DMS79 (cell line): ENCODE results near the gene ECHDC3.
"Not testable (repeated sequence)": the region's sequence is repeated elsewhere in the genome, so short reads cannot be mapped to it uniquely, and the experiment has no call there.

Experiments used
- DNase-seq: peaks from one replicate; lab custom pipeline; 2025; lab: John Stamatoyannopoulos, UW

Gene ECHDC3, protein sequence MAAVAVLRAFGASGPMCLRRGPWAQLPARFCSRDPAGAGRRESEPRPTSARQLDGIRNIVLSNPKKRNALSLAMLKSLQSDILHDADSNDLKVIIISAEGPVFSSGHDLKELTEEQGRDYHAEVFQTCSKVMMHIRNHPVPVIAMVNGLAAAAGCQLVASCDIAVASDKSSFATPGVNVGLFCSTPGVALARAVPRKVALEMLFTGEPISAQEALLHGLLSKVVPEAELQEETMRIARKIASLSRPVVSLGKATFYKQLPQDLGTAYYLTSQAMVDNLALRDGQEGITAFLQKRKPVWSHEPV

DNA sequence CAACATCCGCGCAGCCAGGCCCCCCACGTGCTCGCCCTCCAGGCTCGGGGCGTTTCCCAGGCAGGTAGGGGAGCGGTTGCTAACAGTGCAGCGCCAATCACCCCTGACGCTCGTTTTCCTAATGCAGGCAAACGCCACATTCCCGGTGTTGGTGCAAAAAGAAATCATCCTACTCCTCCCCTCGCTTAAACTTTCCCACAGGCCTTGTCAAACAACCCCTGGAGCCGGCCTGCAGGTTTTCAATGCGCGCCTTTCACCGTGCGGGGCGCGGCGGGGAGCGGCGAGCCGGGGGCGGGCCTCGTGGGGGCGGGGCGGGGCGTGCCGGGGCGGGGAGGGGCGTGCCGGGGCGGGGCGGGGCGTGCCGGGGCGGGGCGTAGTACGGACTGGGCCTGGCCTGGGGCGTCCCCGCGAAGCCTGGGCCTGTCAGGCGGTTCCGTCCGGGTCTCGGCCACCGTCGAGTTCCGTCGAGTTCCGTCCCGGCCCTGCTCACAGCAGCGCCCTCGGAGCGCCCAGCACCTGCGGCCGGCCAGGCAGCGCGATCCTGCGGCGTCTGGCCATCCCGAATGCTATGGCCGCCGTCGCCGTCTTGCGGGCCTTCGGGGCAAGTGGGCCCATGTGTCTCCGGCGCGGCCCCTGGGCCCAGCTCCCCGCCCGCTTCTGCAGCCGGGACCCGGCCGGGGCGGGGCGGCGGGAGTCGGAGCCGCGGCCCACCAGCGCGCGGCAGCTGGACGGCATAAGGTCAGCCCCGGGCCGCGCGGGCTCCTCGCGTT is at the start of gene ECHDC3:
Gene ECHDC3 (plus strand): TSS at position 374 of the 770 bp plus-strand sequence. CDS start 195 bp downstream, at position 569.
- no peak for DNase-seq

DNA sequence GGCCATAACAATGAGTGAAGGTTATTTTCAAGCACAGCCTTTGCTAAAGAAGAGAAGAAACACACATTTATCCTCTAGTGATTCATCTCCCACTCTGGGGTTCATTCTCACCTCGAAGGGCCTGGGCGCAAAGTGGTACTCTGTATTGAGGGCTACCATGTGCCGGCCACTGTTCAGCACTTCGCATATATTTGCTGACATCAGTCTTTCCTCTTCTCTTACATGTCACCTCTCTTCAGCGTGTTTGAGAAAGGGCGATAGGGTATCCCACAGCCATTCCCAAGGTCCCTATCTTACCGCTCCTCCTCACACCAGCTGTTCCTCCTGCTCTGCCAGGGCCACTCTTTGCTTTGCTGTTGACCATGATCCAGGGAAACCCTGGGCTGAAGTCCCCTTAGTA is 48.8 kb upstream of the ECHDC3 start:
- no peak for DNase-seq

DNA sequence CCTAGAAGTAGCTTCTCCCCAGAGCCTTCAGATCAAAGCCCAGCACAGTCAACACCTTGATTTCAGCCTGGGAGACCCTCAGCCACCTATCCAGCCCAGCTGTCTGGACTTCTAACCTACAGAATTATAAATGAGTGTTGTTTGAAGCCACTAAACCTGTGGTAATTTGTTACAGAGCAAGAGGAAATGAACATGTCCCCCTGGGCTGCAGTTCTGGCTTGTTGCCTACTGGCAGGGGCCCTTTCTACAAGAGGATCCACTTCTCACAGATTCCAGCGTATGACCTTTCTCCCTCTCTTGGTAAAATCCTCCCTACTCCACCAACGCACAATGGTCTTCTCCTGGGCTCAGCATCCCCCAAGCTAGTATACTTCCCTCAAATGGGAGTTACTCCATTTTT is 46.4 kb upstream of the ECHDC3 start:
- DNase-seq: no peak

GRCh38 chr10:11697718-11698527 is 44.3 kb upstream of the ECHDC3 start:
- DNase-seq: no peak

GRCh38 chr10:11698691-11699549 is 43.3 kb upstream of the ECHDC3 start:
- DNase-seq: no peak

DNA sequence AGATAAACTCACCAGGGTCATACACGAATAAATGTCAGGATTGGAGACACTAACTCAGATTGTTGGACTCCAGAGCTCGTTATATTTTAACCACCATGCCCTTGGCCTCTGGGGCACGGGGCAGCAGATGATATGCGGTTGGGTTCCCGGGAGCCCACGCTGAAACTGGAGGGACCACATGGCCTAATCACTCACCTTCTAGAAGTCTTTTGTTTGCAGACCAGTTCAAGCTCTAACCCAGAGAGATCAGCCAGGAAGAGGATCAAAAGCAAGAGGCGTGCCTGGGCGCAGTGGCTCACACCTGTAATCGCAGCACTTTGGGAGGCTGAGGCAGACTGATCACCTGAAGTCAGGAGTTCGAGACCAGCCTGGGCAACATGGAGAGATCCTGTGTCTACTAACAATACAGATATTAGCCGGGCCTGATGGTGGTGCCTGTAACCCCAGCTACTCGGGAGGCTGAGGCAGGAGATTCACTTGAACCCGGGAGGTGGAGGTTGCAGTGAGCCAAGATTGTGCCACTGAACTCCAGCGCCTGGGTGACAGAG is 42.6 kb upstream of the ECHDC3 start:
- no peak for DNase-seq

DNA sequence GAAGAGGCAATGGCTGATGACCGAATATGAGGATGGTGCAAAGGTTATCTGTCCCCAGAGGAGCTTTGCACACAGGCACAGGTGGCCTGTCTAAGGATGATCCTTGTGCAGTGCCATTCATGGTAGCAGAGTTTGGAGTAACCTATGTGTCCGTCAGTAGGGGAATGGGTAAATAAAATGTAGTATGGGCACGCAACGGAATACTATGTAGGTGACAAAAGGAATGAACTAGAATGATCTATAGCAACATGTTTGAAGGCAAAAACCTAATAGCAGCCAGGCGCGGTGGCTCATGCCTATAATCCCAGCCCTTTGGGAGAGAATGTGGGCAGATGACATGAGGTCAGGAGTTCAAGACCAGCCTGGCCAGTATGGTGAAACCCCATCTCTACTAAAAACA is 41.6 kb upstream of the ECHDC3 start:
- DNase-seq: no peak

- no peak for DNase-seq
Measured at GRCh38 chr10:11701451-11702095, 40.6 kb upstream of the ECHDC3 start.

- DNase-seq: no peak
Measured at GRCh38 chr10:11702264-11702663, 39.9 kb upstream of the ECHDC3 start.

DNA sequence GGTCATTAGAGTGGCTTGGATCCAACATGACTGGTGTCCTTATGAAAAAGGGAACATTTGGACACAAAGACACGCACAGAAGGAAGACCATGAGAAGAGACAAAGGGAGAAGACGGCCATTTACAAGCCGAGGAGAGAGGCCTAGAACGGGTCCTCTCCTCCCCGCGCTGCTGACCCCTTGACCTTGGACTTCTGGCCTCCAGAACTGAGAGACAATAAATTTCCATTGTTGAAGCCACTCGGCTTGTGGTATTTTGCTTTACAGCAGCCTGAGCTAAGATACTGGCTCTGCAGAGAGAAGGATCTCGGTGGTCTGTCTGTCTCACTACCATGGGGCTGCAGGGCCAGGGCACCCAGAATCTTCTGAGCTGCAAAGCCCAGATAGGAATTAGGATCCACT is 38.1 kb upstream of the ECHDC3 start:
- DNase-seq: no peak

DNA sequence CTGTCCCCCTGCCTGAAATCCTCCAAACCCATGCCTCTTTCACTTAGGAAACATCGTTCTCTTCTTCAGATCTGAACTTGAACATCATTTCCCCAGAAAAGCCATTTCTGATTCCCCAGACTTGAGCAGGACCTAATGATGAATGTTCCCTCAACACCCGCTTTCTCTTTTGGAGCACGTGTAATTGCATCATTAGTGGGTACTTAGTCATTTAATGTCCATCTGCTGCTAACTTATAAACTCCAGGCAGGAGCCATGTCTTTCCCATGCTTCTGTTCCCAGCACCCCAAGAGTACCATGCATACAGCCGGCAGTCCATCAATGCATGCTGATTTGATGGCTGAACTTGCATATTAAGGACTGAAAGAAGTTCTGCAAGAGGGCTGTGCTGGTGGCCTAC is 36.5 kb upstream of the ECHDC3 start:
- DNase-seq: no peak

GRCh38 chr10:11706895-11707567 is 35.2 kb upstream of the ECHDC3 start:
- DNase-seq: no peak

GRCh38 chr10:11707624-11708350 is 34.4 kb upstream of the ECHDC3 start:
- DNase-seq: no peak

DNA sequence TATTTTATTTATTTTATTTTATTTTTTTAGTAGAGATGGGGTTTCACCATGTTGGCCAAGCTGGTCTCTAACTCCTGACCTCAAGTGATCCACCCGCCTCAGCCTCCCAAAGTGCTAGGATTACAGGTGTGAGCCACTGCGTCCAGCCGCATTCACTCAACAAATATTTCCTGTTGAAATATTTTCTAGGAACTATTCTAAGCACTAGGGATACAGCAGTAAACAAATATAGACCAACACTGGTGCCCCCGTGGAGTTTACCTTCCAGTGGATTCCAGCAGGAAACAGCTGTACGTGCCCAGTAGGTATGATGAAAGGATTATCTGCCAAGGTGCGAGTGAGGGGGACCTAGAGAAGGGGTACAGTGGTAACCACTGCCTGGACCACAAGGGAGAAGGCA is 33.4 kb upstream of the ECHDC3 start:
- DNase-seq: not testable (repeated sequence)

DNA sequence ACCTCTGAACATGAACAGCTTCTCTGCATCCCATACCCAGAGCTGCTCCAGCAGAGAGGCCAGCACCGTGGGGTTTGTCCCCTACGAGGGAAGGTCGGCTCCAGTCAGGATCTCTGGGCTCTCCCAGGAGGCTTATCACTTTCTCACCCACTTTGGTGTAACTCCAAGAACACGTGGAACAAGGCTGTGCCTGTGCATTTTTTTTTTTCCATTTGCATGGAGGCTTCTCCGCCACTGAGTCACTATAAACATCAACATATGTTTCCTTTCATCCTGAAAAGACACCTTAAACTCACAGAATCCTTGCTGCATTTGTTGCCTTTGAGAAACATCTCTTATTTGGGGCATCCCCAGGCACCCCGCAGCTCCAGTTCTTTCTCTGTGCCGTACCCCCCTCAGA is 29.4 kb upstream of the ECHDC3 start:
- no peak for DNase-seq

DNA sequence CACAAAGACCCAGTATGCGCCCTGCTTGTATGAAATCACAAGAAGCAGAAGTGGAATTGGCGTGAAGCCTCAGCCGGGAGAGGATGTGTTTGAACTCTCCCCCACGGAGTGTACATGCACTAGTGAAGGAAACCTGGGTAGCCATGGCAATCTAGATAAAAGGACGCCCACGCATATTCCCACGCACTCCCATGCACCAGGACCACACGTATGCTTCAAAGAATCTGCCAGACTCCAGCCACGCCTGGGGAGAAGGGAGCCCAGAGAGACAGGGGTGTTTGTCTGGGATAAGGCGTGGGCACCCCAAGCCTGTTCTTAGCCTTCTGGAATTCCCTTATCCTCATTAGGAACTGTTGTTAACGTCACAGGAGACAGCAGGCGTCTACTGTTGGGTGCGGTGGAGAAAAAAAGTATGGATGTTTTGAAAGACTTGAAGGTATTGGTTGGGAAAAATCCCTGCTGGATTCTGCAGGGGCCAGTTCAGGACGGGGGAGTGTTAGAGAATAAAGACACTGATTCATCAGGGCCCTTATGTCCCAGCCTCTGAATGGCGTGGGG is 28.9 kb upstream of the ECHDC3 start:
- DNase-seq: no peak

DNA sequence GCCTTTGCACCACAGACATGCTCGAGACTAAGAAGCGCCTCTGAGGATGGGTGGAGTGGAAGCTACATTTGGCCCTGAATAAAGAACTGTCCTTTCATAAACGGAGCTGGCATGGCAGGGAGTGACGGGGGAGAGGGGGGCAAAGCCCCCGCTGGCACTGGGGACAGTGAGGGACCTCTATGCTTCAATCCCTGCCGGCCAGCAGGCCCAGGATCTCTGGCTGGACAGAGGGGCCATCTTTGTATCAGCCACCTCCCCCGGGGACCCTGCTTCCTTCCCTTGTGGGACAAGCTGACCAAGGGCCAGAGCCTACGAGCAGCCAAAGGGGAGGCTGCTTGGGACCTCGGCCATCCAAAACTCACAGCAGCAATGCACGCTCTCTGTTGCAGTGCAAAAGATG is 28.2 kb upstream of the ECHDC3 start:
- DNase-seq: no peak

GRCh38 chr10:11714750-11715365 is 27.3 kb upstream of the ECHDC3 start:
- no peak for DNase-seq
